Neuronal stem cell (in vitro differentiated cells): ENCODE results near the gene TSPAN2.

ENCODE experiments used
- DNase-seq: peaks from one replicate; pipeline ENCODE4 v3.0.0-alpha.2; 2013; ENCODE audit warnings: low spot score
- H2AFZ ChIP-seq: one replicate; pipeline ENCODE4 v1.6.1; 2013; ENCODE audit warnings: mild to moderate bottlenecking, low read length, inconsistent platforms
- H2AK5ac ChIP-seq: 2 replicates; pipeline ENCODE4 v1.6.1; 2013; ENCODE audit warnings: low read depth, mild to moderate bottlenecking, inconsistent platforms, low read length, moderate library complexity, mixed read lengths
- H2BK120ac ChIP-seq: 2 replicates; pipeline ENCODE4 v1.6.1; 2013; ENCODE audit warnings: low read depth, mild to moderate bottlenecking, inconsistent platforms, low read length, moderate library complexity, mixed read lengths
- H2BK12ac ChIP-seq: one replicate; pipeline ENCODE4 v1.6.1; 2013; ENCODE audit warnings: low read length, inconsistent platforms
- H2BK15ac ChIP-seq: 2 replicates; pipeline ENCODE4 v1.6.1; 2013; ENCODE audit warnings: mild to moderate bottlenecking, low read length, inconsistent platforms, mixed read lengths
- H2BK5ac ChIP-seq: one replicate; pipeline ENCODE4 v1.6.1; 2013; ENCODE audit warnings: inconsistent platforms, mild to moderate bottlenecking, low read length, moderate library complexity
- H3K14ac ChIP-seq: one replicate; pipeline ENCODE4 v1.6.1; 2013; ENCODE audit warnings: low read length, inconsistent platforms
- H3K18ac ChIP-seq: 2 replicates; pipeline ENCODE4 v1.6.1; 2013; ENCODE audit warnings: low read length, inconsistent platforms
- H3K23ac ChIP-seq: 2 replicates; pipeline ENCODE4 v1.6.1; 2013; ENCODE audit warnings: low read depth, mild to moderate bottlenecking, mixed read lengths, low read length, inconsistent platforms; ENCODE audit not compliant: poor library complexity
- H3K27ac ChIP-seq: replicated peaks from 3 replicates; pipeline ENCODE4 v1.5.1; 2013; ENCODE audit warnings: low read length, inconsistent platforms
- H3K27me3 ChIP-seq, 3 experiments: 2 replicates each; pipeline ENCODE4 v1.6.1; 2013; ENCODE audit warnings: low read length in 3 of 3, mild to moderate bottlenecking in 2 of 3, inconsistent platforms in 1 of 3, low read depth in 1 of 3, mixed read lengths in 1 of 3, moderate library complexity in 1 of 3; ENCODE audit not compliant: control insufficient read depth in 3 of 3, insufficient read depth in 3 of 3
- H3K36me3 ChIP-seq, 2 donors: replicated peaks in 1 of 2; 2 replicates each; pipeline ENCODE4 v1.6.1; 2013; ENCODE audit warnings: low read length in 2 of 2; ENCODE audit not compliant: control insufficient read depth in 2 of 2, insufficient read depth in 2 of 2
- H3K4ac ChIP-seq: 2 replicates; pipeline ENCODE4 v1.6.1; 2013; ENCODE audit warnings: inconsistent platforms, mild to moderate bottlenecking, low read length, moderate library complexity
- H3K4me1 ChIP-seq, 2 donors: 1 replicate in 1 of 2; 2 replicates in 1 of 2; pipeline ENCODE4 v1.6.1; 2013; ENCODE audit warnings: low read length in 2 of 2, low read depth in 1 of 2; ENCODE audit not compliant: control insufficient read depth in 2 of 2, insufficient read depth in 1 of 2
- H3K4me2 ChIP-seq: one replicate; pipeline ENCODE4 v1.6.1; 2013; ENCODE audit warnings: mild to moderate bottlenecking, low read length, inconsistent platforms; ENCODE audit not compliant: insufficient read depth, poor library complexity, severe bottlenecking
- H3K4me3 ChIP-seq, 2 donors: 2 replicates each; pipeline ENCODE4 v1.5.1; 2013; ENCODE audit warnings: low read length in 2 of 2, mild to moderate bottlenecking in 2 of 2, inconsistent platforms in 1 of 2, moderate library complexity in 1 of 2
- H3K79me1 ChIP-seq: one replicate; pipeline ENCODE4 v1.6.1; 2013; ENCODE audit warnings: low read depth, mild to moderate bottlenecking, inconsistent platforms, low read length, moderate library complexity
- H3K9ac ChIP-seq: one replicate; pipeline ENCODE4 v1.6.1; 2013; ENCODE audit warnings: mild to moderate bottlenecking, low read depth, low read length, inconsistent platforms; ENCODE audit not compliant: poor library complexity
- H3K9me3 ChIP-seq, 2 donors: replicated peaks in 1 of 2; 2 replicates each; pipeline versions ENCODE3 to v1.6.1; 2013; ENCODE audit warnings: low read length in 2 of 2, mild to moderate bottlenecking in 2 of 2, inconsistent platforms in 1 of 2, low read depth in 1 of 2, mixed read lengths in 1 of 2, moderate library complexity in 1 of 2; ENCODE audit not compliant: control insufficient read depth in 2 of 2, insufficient read depth in 1 of 2
- H4K8ac ChIP-seq: one replicate; pipeline ENCODE4 v1.6.1; 2013; ENCODE audit warnings: low read depth, mild to moderate bottlenecking, inconsistent platforms, low read length, moderate library complexity
- H4K91ac ChIP-seq: one replicate; pipeline ENCODE4 v1.6.1; 2013; ENCODE audit warnings: low read length, low read depth, mild to moderate bottlenecking, inconsistent platforms; ENCODE audit not compliant: poor library complexity
- WGBS, 2 donors: extraction: QIAGEN DNeasy Blood & Tissue Kit; methylation state at CpG; one replicate each; pipeline ENCODE4 v1.1.7; 2013; ENCODE audit warnings: missing lambda C conversion rate in 2 of 2, mixed read lengths in 1 of 2; ENCODE audit not compliant: insufficient read length in 2 of 2, insufficient replicate concordance in 1 of 2; ENCODE audit errors: extremely low coverage in 2 of 2; 5-methylcytosine and 5-hydroxymethylcytosine counted together

The TSPAN2 gene

GRCh38 chr1:115090540-115090939 is 1.2 kb upstream of the TSPAN2 start:
- Histone ChIP-seq H2BK5ac (peak overlapping the region; percentile 29), H2BK12ac (no peak overlapping the region), H3K14ac (no peak overlapping the region), H2BK15ac (peak overlapping the region; percentile 6), H3K23ac (no peak overlapping the region), H4K91ac (no peak overlapping the region), H3K4me2 (peak overlapping the region; percentile 84), H3K4ac (no peak overlapping the region), H2BK120ac (no peak overlapping the region), H3K79me1 (no peaks in the 10 kb centered on the region), H3K36me3 (no peaks in the 10 kb centered on the region), H3K4me3 (no peak overlapping the region), H3K9ac (no peak overlapping the region), H3K27me3 (peaks cover 0 to 44% (median 0%) of the 10 kb centered on the region in 3 experiments), H2AFZ (no peak overlapping the region), H2AK5ac (peak overlapping the region; percentile 90), H3K27ac (no peak overlapping the region), H4K8ac (no peak overlapping the region), H3K4me1 (peaks cover 0 to 10% of the 10 kb centered on the region in 2 donors), H3K18ac (peak overlapping the region; percentile 52), H3K9me3 (no peaks in the 10 kb centered on the region)
- WGBS, 2 donors, result no CpG with 5 or more reads among the region's 8 CpGs
- DNase-seq, result no peak

GRCh38 chr1:115090186-115090490 is 835 bp upstream of the TSPAN2 start:
- H3K4me3 ChIP-seq, result no peak overlapping the region
- no peak overlapping the region for H2AFZ ChIP-seq

DNA sequence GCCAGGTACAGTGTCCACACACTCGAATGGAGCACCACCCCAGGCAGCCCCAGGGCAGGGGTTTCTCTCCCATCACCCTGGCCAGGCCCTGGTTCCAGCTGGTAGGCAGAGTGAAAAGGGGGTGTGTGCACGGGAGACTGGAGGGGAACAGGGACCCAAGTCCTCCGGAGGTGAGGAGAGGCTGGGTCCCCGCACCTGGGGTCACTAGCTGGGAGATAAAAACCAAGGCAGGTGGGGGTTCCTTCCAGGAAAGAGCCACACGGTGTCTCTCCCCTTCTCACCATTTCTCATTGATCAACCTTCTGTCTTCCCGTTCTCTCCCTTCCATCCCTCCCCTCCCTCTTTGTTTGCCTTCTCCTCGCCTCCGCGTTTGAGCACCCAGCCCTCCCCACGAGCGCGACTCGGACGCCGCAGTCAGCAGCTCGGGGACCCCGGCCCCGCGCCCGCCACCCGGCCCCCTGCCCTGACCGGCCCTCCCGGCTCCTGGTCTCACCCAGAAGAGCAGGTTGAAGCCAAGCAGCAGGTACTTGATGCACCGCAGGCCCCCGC is 358 bp downstream of the TSPAN2 start:
- no peak for DNase-seq
- Histone ChIP-seq H2BK12ac (no peak overlapping the region), H3K18ac (peak overlapping the region; percentile 84), H3K9me3 (no peaks in the 10 kb centered on the region), H3K14ac (no peak overlapping the region), H2BK5ac (peak overlapping the region; percentile 68), H4K91ac (no peak overlapping the region), H3K23ac (peak overlapping the region; percentile 12), H2AK5ac (no peak overlapping the region), H3K79me1 (no peaks in the 10 kb centered on the region), H2BK15ac (no peak overlapping the region), H3K36me3 (no peaks in the 10 kb centered on the region), H2AFZ (peak overlapping the region; percentile 71), H3K4me1 (peaks cover 0 to 10% of the 10 kb centered on the region in 2 donors), H3K4me2 (peak overlapping the region; percentile 79), H3K4ac (no peak overlapping the region), H3K27ac (no peak overlapping the region), H3K4me3 (peak overlapping the region; percentile 12 to 90), H4K8ac (no peak overlapping the region), H2BK120ac (no peak overlapping the region), H3K9ac (peak overlapping the region; percentile 87), H3K27me3 (peaks cover 0 to 44% (median 0%) of the 10 kb centered on the region in 3 experiments)
- WGBS, 2 donors, result no CpG with 5 or more reads among the region's 25 CpGs

More at GRCh38 chr1:115090186-115090490, 835 bp upstream of the TSPAN2 start:
- Histone ChIP-seq H4K91ac (no peak overlapping the region), H2BK5ac (peak overlapping the region; percentile 29), H2BK120ac (no peak overlapping the region), H3K9ac (no peak overlapping the region), H3K4me1 (peaks cover 0 to 10% of the 10 kb centered on the region in 2 donors), H3K18ac (peak overlapping the region; percentile 52), H2AK5ac (peak overlapping the region; percentile 90), H3K9me3 (no peaks in the 10 kb centered on the region), H2BK12ac (no peak overlapping the region), H3K4me2 (peak overlapping the region; percentile 84), H3K27ac (no peak overlapping the region), H3K23ac (no peak overlapping the region), H3K14ac (no peak overlapping the region), H3K79me1 (no peaks in the 10 kb centered on the region), H3K27me3 (peaks cover 0 to 44% (median 0%) of the 10 kb centered on the region in 3 experiments), H2BK15ac (peak overlapping the region; percentile 6), H3K4ac (no peak overlapping the region), H3K36me3 (no peaks in the 10 kb centered on the region), H4K8ac (no peak overlapping the region)
- 100% methylated on average over 1 of the region's 2 CpGs; no CpG with 5 or more reads in 1 of the 2 donors for WGBS, 2 donors
- no peak for DNase-seq

GRCh38 chr1:115088115-115088778 is 1.1 kb downstream of the TSPAN2 start:
- H3K4me3 ChIP-seq, result peak overlapping the region in 1 of 2 donors; percentile 90
- no peak overlapping the region for H3K14ac ChIP-seq
- H3K79me1 ChIP-seq, result no peaks in the 10 kb centered on the region
- no peak overlapping the region for H4K91ac ChIP-seq
- H3K4me1 ChIP-seq, result peaks cover 0 to 10% of the 10 kb centered on the region in 2 donors
- no peaks in the 10 kb centered on the region for H3K36me3 ChIP-seq
- peak overlapping the region; percentile 79 for H3K4me2 ChIP-seq
- WGBS, 2 donors, result no CpG with 5 or more reads among the region's 5 CpGs
- H2AFZ ChIP-seq, result no peak overlapping the region
- H3K9ac ChIP-seq, result no peak overlapping the region
- no peak overlapping the region for H2AK5ac ChIP-seq
- no peak overlapping the region for H2BK120ac ChIP-seq
- no peak overlapping the region for H2BK5ac ChIP-seq
- no peaks in the 10 kb centered on the region for H3K9me3 ChIP-seq
- H3K4ac ChIP-seq, result no peak overlapping the region
- no peak overlapping the region for H3K18ac ChIP-seq
- no peak overlapping the region for H2BK15ac ChIP-seq
- H3K23ac ChIP-seq, result peak overlapping the region; percentile 12
- H3K27me3 ChIP-seq, result peaks cover 0 to 44% (median 0%) of the 10 kb centered on the region in 3 experiments
- DNase-seq, result no peak
- H2BK12ac ChIP-seq, result no peak overlapping the region
- no peak overlapping the region for H3K27ac ChIP-seq
- no peak overlapping the region for H4K8ac ChIP-seq
